Right lung (tissue), 5 donors: ENCODE measurements around the gene ENKD1. TPM values are rescaled to one million over a fixed set of nuclear protein-coding genes. Genes with fewer than 3 reads are reported as not detected.

Experiments used
- DNase-seq, 2 donors: peaks; one replicate each; pipeline ENCODE4 v3.0.0-alpha.2; 2013
- polyA plus RNA-seq, 5 donors: library from polyadenylated mRNA; unstranded; fragments of 120-200 nt; gene quantifications; one replicate each; pipeline versions ENCODE4 v1.2.1 to v1.2.3, GENCODE V29; 2013; ENCODE audit warnings: inconsistent platforms in 1 of 5, low replicate concordance in 1 of 5; ENCODE audit not compliant: insufficient read length in 5 of 5, insufficient read depth in 1 of 5

The ENKD1 gene
- polyA plus RNA-seq, 5 donors, result 18.4 to 34.7 (median 25.3) TPM

DNA sequence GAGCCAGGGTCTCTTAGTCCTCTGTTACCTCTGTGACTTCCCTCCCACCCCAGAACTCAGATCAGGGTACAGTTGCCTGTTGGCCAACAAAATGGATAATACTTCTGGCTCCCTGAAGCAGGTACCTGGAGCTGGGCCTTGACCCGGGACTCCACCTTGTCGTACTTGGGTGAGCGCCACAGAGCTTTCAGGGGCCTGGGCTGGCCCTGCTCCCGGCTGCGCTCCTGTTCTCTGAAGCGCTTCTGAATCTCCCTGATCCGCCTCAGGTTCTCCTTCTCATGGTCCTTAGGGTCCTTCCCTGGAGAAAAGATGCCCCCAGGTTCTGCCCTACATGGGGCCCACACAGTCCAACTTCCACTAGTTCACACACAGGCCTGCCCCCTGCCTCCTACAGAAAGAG is 1.7 kb downstream of the ENKD1 start:
- DNase-seq, result no peak

DNA sequence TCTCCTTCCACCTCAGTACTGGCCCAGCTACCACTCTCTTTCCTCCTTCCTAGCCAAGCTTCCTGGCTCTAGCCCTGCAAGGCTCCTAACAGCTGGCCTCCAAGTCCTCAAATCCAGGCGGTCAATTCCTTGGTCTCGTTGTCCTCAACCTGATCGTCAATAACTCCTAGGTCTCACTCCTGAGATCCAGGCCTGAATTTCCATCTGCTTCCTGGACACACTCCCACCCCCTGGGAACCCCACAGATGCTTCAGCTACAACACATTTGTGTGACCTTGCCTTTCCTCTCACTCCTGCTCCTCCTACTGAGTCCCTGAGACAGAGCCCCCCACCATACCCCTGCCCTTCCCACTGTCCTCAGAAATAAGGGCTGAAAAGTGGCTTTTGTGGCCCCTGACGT is 2.3 kb downstream of the ENKD1 start:
- no peak for DNase-seq

DNA sequence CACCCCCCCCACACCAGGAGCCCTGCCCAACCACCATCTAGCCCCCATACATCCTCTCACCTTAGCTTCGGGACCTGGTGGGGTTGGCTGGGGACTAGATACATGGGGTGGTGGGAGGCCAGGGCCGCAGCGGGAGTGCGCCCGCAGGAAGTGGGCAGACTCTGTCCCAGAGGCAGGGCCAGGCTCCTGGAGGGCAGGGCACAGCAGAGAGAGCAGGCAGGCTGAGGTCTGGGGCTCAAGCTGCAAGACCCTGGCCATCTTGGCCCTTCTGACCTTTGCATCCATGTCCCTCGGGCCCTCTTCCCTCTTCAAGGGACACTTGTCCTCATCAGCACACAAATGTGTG is 2.7 kb downstream of the ENKD1 start:
- DNase-seq, result no peak

DNA sequence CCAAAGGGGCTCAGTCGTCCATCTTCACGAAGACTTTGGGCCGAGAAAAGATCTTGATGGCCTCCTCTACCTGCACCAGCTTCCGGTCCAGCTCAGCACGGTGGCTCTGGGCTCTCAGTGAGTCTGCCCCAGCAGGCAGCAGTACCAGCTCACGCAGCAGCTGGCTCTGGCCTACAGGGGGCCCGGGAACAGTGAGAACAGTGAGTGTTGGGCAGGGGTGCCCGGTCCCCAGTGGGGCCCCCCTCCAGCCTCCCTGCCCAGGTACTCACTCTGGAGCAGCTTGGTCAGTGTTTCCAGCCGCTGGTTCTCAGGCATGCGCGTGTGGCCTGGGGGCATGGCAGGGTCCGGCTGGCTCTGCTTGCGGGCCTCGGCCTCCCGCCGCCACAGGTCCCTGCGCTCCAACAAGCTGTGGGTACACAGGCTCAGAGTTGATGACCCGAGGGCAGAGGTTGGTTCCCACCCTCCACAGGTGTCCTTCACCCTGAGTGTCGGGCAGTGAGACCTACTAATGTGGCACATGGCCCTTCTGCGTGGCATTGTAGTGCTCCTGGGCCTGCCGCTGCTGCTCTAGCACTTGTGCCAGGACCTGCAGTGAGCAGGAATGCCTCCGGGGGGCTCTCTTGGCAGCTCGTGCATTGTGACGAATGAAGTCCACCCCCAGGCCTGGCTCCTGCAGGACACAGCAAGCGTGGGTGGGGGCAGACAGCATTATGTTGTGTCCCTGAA is 3.2 kb downstream of the ENKD1 start:
- DNase-seq, result no peak

DNA sequence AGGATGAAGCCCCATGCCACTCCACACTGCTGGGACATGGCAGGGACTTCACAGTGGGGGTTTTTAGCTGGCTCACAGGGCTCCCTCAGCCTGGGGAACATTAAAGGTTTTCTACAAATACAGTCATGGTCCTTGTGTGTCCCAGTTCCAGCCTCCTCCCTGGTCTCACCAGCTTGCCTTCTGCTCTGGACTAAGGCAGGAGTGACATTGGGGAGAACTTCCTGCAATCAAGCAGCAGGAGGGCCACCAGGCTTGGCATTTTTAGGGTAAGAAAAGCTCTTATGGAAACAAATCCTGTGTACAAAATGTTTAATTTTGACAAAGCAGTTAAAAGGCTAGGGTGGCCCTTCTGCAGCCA is 3.9 kb downstream of the ENKD1 start:
- DNase-seq, result no peak

DNA sequence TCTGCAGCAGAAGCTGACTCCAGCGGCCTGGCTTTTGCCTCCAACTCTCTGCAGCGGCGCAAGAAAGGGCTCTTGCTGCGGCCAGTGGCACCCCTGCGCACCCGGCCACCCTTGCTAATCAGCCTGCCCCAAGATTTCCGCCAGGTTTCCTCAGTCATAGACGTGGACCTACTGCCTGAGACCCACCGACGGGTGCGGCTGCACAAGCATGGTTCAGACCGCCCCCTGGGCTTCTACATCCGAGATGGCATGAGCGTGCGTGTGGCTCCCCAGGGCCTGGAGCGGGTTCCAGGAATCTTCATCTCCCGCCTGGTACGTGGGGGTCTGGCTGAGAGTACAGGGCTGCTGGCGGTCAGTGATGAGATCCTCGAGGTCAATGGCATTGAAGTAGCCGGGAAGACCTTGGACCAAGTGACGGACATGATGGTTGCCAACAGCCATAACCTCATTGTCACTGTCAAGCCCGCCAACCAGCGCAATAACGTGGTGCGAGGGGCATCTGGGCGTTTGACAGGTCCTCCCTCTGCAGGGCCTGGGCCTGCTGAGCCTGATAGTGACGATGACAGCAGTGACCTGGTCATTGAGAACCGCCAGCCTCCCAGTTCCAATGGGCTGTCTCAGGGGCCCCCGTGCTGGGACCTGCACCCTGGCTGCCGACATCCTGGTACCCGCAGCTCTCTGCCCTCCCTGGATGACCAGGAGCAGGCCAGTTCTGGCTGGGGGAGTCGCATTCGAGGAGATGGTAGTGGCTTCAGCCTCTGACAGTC is 4.5 kb downstream of the ENKD1 start:
- DNase-seq, result no peak

DNA sequence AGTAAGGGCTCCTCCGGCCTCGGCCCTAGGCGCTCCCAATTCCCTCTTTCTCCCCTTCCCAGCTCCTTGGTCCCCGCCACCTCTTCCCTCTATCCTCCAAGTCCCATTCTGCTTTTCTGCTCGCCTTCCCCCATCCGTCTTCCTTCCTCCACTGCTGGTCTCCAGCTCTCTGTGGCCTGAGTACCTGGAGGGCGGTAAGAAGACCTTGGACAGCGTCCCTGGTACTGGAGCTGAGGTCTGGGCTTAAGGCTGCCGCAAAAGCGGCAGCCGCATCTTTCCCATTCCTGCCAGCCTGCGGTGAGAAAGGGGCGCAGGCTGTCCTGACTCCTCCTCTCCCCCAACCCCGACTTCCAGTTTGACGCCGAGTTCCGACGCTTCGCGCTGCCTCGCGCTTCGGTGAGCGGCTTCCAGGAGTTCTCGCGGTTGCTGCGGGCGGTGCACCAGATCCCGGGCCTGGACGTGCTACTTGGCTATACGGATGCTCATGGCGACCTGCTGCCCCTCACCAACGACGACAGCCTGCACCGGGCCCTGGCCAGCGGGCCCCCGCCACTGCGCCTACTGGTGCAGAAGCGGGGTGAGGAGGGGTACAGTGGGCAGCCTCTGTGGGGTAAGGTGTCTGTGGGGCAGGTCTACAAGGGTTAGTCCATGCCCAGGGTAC is 5.3 kb downstream of the ENKD1 start:
- DNase-seq, result no peak

DNA sequence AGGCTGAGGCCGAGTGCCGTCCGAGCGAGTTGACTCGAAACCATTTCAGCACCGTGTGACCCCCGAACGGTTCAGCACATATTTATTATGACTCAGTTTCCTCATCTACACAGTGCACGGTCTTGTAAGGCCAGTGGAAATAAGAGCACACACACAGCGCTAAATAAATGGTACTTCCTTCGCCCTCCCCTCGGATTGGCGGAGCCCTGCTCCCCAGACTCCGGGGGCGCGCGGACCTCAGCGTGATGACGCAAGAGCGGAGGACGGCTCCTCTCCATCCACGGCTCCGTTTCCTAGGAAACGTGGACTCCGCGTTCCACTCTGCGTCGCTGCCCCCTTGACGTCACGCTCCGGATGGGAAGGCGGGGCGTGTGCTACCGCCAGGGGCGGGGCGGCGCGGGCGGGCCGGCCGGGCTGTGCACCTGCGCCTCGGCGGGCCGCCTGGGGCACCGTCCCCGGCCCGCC is 6.0 kb downstream of the ENKD1 start, which contains the start of gene PARD6A:
Gene PARD6A (plus strand): TSS at position 397 of the 465 bp plus-strand sequence. CDS start 79 bp downstream, outside the sequence.
- peak; percentile 93 to 94 for DNase-seq

DNA sequence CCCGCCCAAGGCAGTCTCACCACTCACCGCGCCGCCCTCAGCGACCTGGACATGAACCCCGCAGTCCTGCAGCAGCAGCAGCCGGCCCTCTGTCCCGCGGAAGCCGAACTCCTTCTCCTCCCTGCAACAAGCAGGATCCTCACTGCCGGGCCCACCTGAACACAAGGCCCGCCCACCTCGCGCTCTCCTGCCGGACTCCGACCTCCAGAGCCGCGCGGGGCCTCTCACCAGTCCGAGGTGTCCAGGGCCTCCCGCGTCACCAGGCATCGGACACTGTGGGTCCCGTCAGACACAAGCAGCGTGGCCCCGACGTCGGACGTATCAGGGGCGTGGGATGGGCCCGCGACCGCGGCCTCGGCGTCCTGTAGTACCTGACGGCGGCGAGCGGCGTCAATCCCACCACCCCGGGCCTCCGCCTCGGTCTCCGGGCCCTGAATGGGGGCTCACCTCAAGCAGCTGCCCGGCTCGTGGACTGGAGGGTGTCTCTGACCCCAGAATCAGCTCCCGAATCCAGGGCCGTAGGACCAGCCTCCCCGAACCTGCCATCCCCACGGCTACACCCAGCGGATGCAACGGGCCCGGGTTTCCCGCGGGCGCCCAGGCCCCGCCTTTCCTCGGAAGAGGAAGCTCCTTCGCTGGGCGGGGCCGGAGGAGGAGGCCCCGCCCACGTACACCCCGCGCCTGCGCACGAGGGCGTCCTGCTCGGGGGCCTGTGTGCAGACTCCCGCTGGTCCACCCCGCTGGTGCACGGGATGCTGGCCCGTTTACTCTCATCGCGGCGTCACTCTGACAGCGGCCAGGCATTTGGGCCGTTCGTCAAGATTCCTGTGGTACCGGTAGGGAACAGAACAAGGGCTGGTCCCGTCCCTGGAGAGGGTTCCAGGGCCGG is 6.6 kb downstream of the ENKD1 start, which contains the start of gene ACD:
Gene ACD (minus strand): TSS at position 586 of the 889 bp plus-strand sequence. CDS start 40 bp downstream, at position 546.
- DNase-seq, result peak; percentile 92 to 94

DNA sequence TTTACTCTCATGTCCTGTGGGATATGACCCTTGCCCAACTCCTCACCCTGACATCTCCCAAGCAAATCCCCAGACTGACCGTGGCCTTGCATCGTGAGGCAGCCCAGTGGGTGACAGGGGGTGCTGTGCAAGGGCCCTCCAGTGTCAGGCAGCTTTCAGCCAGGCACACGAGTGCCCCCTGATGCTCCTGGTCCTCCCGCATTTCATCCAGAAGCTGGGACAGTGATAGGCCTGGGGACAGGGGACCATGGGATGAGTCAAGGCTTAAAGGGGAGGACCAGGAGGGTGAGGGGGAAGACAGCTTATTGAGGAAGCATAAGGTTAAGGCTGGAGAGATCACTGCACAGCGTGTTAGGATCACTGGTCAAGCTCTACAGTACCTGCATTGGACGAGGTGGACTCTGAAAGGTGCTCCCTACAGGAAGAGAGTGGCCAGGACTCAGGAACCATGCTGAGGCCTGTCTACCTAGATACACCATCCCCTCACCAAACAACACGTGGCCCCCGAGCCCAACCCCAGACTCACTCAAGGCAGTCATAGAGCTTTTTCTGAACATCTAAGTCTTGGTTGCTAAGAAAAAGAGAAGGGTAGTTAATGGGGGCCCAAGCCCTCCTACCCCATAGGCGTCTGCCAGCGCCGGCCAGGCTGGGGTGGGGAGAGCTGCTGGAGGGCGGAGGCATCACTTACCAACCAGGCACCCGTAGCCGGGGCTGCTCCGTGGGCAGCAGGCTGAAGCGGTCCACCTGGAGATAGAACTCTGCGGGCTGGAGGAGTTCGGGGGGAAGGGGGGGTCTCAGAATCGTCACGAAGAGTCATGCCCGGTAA is 7.5 kb downstream of the ENKD1 start:
- DNase-seq, result no peak

DNA sequence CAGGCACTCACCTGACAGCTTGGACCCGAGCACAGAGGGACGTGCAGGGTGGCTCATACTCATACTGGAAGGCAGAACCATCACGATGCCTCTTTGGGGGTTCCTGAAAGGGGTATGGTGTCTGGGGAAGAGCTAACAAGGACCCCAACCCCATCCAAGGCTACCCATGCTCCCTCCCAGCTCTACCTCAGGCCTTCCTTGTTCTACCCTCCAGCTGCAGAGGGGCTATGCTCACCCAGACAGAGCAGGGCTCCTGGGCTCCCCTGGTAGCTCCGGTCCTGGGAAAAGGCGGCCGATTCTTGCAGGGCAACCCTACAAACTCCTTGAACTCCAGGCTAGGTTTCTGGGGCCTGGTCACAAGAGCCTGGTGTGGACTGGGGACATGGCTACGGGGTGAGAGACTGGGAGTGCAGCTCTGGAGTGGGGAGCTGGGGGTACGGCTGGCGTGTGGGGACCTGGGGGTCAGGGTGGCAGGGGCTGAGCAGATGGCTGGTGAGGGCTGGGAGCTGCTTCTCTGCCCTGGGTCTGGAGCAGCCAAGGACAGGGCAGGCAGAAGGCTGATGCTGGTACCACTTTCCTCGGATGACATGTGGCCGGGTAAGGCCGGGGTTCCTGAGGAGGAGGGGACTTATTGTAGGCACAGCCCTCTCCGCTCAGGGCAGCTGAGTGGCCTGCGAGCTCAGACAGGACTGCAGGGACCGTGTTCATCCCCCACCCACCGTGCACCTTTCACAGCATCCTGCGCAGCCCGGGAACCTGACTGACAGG is 8.6 kb downstream of the ENKD1 start:
- DNase-seq, result no peak

DNA sequence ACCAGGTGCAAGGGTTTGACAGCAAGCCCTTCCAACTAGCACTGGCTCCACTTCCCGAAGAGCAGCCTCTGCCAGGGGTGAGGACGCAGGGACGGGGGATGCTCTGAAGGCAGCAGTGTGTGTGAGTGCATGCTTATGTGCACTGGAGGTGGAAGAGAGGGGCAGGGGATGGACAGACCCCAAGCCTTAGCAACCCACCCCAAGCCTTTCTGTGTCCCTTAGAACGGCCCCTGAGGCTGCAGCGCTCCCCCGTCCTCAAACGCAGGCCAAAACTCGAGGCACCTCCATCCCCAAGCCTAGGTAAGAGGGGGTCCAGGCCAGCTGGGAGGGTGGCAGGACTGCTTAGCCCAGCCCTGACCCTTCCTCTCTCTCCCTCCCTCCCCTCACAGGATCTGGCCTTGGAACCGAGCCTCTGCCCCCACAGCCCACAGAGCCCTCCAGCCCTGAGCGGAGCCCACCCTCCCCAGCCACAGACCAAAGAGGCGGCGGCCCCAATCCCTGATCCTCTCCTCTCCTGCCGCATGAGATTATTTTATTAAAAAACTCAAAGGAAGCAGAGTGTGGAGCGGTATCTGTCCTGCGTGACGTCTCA is 9.4 kb downstream of the ENKD1 start:
- DNase-seq, result no peak

DNA sequence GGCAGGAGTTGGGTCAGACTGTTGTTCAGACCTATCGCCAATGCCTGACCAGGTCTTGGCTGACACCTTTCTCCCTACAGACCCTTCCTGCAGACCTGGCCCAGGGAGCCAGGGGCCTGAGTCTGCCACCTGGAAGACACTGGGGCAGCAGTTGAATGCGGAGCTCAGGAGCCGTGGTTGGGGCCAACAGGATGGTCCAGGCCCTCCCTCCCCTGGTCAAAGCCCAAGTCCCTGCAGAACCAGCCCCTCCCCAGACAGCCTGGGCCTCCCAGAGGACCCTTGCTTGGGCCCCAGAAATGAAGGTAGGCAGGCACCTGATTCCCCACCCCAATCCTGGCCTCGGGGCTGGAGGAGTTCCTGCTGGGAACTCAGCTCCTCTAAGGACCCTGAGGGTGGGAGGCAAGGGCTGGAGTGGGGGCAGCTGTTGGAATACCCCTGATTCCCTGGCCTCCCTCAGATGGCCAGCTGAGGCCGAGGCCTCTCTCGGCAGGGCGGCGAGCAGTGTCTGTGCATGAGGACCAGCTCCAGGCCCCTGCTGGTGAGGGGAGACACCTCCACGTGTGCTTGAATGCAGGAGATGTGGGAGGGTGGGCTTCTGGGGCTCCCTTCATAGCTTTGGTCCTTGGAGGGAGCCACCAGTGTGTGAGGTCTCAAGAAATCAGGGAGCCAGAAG is 10.1 kb downstream of the ENKD1 start:
- DNase-seq, result no peak

DNA sequence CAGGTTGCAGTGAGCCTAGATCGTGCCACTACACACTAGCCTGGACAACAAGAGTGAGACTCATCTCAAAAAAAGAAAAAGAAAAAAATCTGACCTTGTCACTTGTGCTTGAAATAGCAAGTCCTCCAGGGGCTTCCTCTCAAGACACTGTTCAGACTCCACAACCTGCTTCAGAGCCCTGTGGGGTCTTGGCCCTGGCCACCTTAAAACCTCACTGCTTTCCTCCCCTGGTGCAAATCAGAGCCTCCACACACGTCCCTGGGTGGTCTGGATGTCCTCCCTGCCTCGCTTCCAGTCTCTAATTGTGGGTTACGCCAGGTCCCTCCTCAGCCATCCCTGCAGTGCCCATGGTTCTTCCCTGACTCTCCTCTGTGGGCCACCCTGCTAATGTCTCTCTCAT is 11.2 kb downstream of the ENKD1 start:
- no peak for DNase-seq

DNA sequence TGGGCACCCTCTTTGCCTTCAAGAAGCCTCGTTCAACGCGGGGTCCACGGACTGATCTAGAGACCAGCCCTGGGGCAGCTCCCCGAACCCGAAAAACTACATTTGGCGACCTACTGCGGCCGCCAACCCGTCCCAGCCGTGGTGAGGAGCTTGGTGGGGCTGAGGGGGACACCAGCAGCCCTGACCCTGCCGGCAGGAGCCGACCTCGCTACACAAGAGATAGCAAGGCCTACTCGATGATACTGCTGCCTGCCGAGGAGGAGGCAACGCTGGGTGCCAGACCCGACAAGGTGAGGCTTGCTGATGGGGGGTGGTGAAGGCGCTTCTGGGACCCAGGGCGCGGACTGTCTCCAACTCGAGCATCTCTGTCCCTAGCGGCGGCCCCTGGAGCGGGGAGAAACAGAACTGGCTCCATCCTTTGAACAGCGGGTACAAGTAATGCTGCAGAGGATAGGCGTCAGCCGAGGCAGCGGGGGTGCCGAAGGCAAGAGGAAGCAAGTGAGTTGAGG is 12.1 kb downstream of the ENKD1 start:
- no peak for DNase-seq

DNA sequence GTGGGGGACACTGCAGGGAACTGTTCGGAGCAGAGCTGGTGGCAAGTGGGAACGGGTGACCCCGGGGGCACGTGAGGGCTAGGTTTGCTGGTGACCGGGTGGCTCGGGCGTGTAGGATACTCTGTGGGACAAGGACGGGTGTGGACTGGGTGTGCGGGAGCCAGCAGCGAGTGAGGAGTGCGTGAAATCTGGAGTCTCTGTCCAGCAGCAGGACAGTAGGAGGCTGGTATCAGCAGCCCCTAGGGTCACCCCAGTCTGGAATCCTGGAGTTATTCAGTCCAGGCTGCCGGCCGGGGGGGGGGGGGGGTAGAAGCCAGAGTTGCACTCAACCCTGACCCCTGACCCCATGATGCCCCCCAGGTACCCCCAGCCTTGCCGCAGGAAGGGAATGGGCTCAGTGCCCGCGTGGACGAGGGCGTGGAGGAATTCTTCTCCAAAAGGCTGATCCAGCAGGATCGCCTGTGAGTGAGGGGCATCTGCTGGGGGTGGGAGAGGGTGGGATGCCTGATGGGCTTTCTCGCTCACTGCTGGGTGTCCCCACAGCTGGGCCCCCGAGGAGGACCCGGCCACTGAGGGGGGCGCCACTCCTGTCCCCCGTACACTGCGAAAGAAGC is 12.7 kb downstream of the ENKD1 start:
- DNase-seq, result no peak

DNA sequence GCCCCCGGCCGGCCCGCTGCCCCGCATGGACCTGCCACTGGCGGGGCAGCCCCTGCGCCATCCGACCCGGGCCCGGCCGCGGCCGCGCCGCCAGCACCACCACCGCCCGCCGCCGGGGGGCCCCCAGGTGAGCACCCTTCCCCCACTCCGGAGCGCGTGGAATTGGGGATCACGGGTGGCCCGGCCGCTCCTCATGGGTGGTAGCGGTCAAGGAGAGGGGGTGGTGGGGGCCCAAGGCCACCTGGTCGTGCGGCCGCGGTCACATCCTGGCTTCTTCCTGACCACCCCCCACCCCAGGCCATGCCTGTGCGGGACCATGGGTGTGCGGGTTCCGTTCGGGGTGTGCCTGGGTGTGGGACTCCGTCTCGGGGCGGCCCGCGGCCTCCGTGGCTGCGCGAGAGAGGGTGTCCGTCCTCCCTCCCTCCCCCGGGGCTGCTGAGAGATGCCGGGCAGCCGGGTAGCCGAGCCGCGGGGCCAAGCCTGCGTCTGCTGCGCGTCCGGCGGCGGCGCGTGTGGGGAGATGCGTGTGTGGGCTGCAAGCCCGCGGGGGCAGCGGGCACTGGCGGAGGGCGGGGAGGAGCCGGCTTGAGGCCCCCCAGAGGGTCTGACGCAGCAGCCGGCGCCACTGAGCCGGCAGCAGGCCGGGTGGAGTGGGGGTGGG is 13.3 kb downstream of the ENKD1 start:
- DNase-seq, result no peak
